GM12874 (cell line): ENCODE data around the gene LBX1.

Experiments used
- CTCF ChIP-seq: IDR thresholded peaks from 2 replicates; pipeline ENCODE4 v1.5.1; 2011; ENCODE audit warnings: low read depth, mild to moderate bottlenecking, control low read depth, low read length, moderate library complexity; ENCODE audit not compliant: insufficient read depth

Gene LBX1

DNA sequence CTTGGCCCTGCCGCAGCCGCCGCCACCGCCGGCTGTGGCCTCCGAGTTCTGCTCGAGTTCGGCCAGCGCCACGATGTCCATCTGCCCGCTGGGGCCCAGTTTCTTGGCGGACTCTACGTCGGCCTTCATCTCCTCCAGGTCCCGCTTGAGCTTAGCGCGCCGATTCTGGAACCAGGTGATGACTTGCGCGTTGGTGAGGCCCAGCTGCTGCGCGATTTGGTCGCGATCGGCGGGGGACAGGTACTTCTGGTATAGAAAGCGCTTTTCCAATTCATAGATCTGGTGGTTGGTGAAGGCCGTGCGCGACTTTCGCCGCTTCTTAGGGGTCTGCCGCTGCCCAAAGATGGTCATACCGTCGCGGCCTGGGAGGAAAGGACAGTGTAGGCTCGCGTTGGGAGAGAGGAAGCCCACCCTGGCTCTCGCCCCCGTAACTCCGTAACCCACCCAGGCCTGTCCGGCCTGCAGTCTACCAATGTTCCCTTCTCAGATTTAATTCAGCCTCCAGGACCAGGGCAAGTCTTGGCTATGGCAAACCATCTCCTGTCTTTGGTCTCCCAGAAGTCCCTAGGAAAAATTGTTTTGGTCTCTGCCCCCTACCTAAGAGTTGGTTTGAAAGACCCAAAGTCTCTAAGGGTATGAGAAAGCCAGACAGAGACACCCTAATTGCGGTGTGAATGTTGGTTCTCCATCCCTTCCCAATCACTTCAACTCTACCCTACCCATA lies 1.7 kb downstream of the LBX1 start:
- TF ChIP-seq CTCF: no peak

GRCh38 chr10:101226491-101227428 lies 2.5 kb downstream of the LBX1 start:
- no peak for TF ChIP-seq CTCF

GRCh38 chr10:101225846-101226421 lies 3.3 kb downstream of the LBX1 start:
- TF ChIP-seq CTCF: no peak

DNA sequence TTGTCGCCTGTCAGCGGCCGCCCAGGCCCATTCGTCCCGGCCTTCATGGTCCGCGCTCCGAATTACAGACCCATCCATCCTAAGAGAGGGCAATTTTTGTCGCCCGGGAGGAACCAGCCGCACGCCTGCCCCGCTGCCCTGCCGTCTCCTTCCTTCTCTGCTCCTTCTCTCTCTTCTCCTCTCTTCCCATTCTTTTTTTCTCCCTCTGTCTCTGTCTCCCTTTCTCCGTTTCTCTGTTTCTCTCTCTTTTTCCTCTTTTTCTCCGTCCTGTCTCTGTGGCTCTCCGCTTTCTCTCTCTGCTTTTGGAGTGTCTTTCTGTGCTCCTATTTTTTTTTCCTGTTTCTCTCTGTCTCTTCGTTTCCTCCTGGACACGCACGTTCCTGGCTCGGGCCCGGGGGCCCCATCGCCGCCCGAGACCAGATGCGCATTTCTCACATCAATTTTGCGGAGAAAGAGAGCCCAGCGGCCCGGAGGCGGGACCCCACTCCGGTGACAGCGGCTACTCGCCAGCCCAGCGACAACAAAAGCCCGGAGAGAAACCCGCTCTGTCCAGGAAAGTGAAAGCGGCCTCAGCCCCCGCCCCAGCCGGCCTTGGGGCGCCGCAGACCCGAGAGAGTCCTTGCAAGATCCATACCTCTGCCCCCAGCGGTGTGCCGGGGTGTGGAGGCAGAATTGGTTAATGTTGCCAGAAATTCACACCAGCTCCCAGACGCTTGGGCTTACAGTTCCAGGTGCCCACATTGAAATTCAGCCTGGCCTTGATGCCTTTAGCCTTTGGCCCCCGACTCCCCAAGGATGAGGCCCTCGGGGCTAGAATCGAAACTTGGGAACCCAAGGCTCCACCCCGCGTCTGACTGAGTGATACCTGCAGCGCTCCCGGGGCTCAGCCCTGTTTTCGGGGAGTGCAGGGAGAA lies 4.1 kb downstream of the LBX1 start:
- TF ChIP-seq CTCF: no peak

- TF ChIP-seq CTCF: no peak
These were observed 5.0 kb downstream of the LBX1 start for GRCh38 chr10:101224060-101224909.

GRCh38 chr10:101223274-101224059 lies 5.8 kb downstream of the LBX1 start:
- TF ChIP-seq CTCF: no peak
